IMR-90 (cell line): Measurements from ENCODE around the gene MAN2A1. TPM values are rescaled to one million over a fixed set of nuclear protein-coding genes. Genes with fewer than 3 reads are reported as not detected.

Experiments used
- ATAC-seq: fragments of 200-7000 bp; cut with Tn5 transposase; 2 replicates; pipeline ENCODE4 v1.9.1; 2020; ENCODE audit warnings: low read depth, mild to moderate bottlenecking, moderate library complexity
- BruUV-seq: library from RNA; stranded (reverse); fragments of 400-500 nt; replicated peaks from 2 replicates; lab custom pipeline; 2021; lab: Mats Ljungman, UMichigan
- CTCF ChIA-PET: fragments of 300-600 bp; formaldehyde crosslinking; extraction: SDS; loops from one replicate; lab custom pipeline; 2021; ENCODE audit warnings: antibody characterized with exemption; lab: Yijun Ruan, JAX
- POLR2A ChIA-PET: fragments of 300-600 bp; sonication (Branson Sonifier 250); formaldehyde crosslinking; loops from one replicate; lab custom pipeline; 2022; ENCODE audit warnings: antibody characterized with exemption; ENCODE audit not compliant: unreplicated experiment; lab: Charles Lee
- DNase-seq: peaks from one replicate; pipeline ENCODE4 v3.0.0; 2013
- H2AFZ ChIP-seq: replicated peaks from 2 replicates; pipeline ENCODE3; 2013; ENCODE audit warnings: low read length, mild to moderate bottlenecking; ENCODE audit not compliant: poor library complexity
- H2AK5ac ChIP-seq: 2 replicates; pipeline ENCODE4 v1.6.1; 2013; ENCODE audit warnings: low read depth, low read length, inconsistent platforms
- H2AK9ac ChIP-seq: replicated peaks from 2 replicates; pipeline ENCODE3; 2013; ENCODE audit warnings: mild to moderate bottlenecking, low read depth, low read length, moderate library complexity; ENCODE audit not compliant: poor library complexity
- H2BK120ac ChIP-seq: 2 replicates; pipeline ENCODE4 v1.6.1; 2013; ENCODE audit warnings: low read depth, low read length, inconsistent platforms
- H2BK15ac ChIP-seq: 3 replicates; pipeline ENCODE4 v1.6.1; 2013; ENCODE audit warnings: low read depth, low read length, inconsistent platforms
- H2BK20ac ChIP-seq: 2 replicates; pipeline ENCODE4 v1.6.1; 2013; ENCODE audit warnings: low read depth, mild to moderate bottlenecking, inconsistent platforms, low read length, moderate library complexity
- H2BK5ac ChIP-seq: 2 replicates; pipeline ENCODE4 v1.6.1; 2013; ENCODE audit warnings: mild to moderate bottlenecking, low read depth, low read length, inconsistent platforms; ENCODE audit not compliant: poor library complexity, severe bottlenecking
- H3K14ac ChIP-seq: replicated peaks from 2 replicates; pipeline ENCODE4 v1.6.1; 2013; ENCODE audit warnings: low read depth, low read length, inconsistent platforms
- H3K18ac ChIP-seq: 2 replicates; pipeline ENCODE4 v1.6.1; 2013; ENCODE audit warnings: low read depth, low read length, control low read depth
- H3K23ac ChIP-seq: 2 replicates; pipeline ENCODE4 v1.6.1; 2013; ENCODE audit warnings: low read depth, low read length, inconsistent platforms
- H3K27ac ChIP-seq: 2 replicates; pipeline ENCODE4 v1.5.1; 2013; ENCODE audit warnings: mild to moderate bottlenecking, control low read depth, low read length; ENCODE audit not compliant: insufficient read depth
- H3K27me3 ChIP-seq: 2 replicates; pipeline ENCODE4 v1.6.1; 2013; ENCODE audit warnings: low read length; ENCODE audit not compliant: control insufficient read depth, insufficient read depth
- H3K36me3 ChIP-seq: 2 replicates; pipeline ENCODE4 v1.6.1; 2013; ENCODE audit warnings: low read length, mixed read lengths; ENCODE audit not compliant: control insufficient read depth, insufficient read depth
- H3K4ac ChIP-seq: 2 replicates; pipeline ENCODE4 v1.6.1; 2013; ENCODE audit warnings: low read depth, low read length, inconsistent platforms
- H3K4me1 ChIP-seq: 2 replicates; pipeline ENCODE4 v1.6.1; 2013; ENCODE audit warnings: low read length, mixed read lengths; ENCODE audit not compliant: control insufficient read depth, insufficient read depth
- H3K4me2 ChIP-seq: 2 replicates; pipeline ENCODE4 v1.6.1; 2013; ENCODE audit warnings: low read depth, mild to moderate bottlenecking, control low read depth, low read length, moderate library complexity
- H3K4me3 ChIP-seq: 2 replicates; pipeline ENCODE4 v1.5.1; 2013; ENCODE audit warnings: low read depth, mild to moderate bottlenecking, control low read depth, low read length, moderate library complexity; ENCODE audit not compliant: insufficient read depth
- H3K56ac ChIP-seq: 2 replicates; pipeline ENCODE4 v1.6.1; 2013; ENCODE audit warnings: low read length, inconsistent platforms; ENCODE audit not compliant: insufficient read depth; ENCODE audit errors: extremely low read depth
- H3K79me1 ChIP-seq, 2 experiments: 2 replicates each; pipeline ENCODE4 v1.6.1; 2013; ENCODE audit warnings: low read length in 2 of 2, inconsistent platforms in 1 of 2, low read depth in 1 of 2
- H3K9ac ChIP-seq: 2 replicates; pipeline ENCODE4 v1.6.1; 2013; ENCODE audit warnings: low read depth, low read length, control low read depth
- H3K9me1 ChIP-seq: 2 replicates; pipeline ENCODE4 v1.6.1; 2013; ENCODE audit warnings: low read length, inconsistent platforms; ENCODE audit not compliant: insufficient read depth
- H3K9me3 ChIP-seq: 2 replicates; pipeline ENCODE4 v1.6.1; 2013; ENCODE audit warnings: low read length; ENCODE audit not compliant: control insufficient read depth, insufficient read depth
- H4K20me1 ChIP-seq: 2 replicates; pipeline ENCODE4 v1.6.1; 2013; ENCODE audit warnings: low read length, inconsistent platforms; ENCODE audit not compliant: insufficient read depth
- H4K5ac ChIP-seq: 2 replicates; pipeline ENCODE4 v1.6.1; 2013; ENCODE audit warnings: mild to moderate bottlenecking, low read depth, low read length, control low read depth
- H4K8ac ChIP-seq, 2 experiments: 2 replicates each; pipeline ENCODE4 v1.6.1; 2013; ENCODE audit warnings: low read depth in 2 of 2, low read length in 2 of 2, control low read depth in 1 of 2, inconsistent platforms in 1 of 2
- H4K91ac ChIP-seq: 2 replicates; pipeline ENCODE4 v1.6.1; 2013; ENCODE audit warnings: low read depth, low read length, inconsistent platforms; ENCODE audit not compliant: insufficient read depth
- BHLHE40 ChIP-seq: fragments of 150-350 bp; IDR thresholded peaks from 2 replicates; pipeline ENCODE4 v1.6.1; 2016; ENCODE audit warnings: mild to moderate bottlenecking, low read depth, low read length
- CEBPB ChIP-seq: IDR thresholded peaks from 2 replicates; pipeline ENCODE4 v1.6.1; 2012; ENCODE audit warnings: low read depth, low read length, improper control_type of control experiment
- CHD1 ChIP-seq: IDR thresholded peaks from 2 replicates; pipeline ENCODE4 v1.6.1; 2012; ENCODE audit warnings: low read depth, low read length, improper control_type of control experiment
- CTCF ChIP-seq: conservative IDR thresholded peaks from 2 replicates; pipeline ENCODE4 v1.5.1; 2012; ENCODE audit warnings: mild to moderate bottlenecking, low read depth, low read length, improper control_type of control experiment
- ELK1 ChIP-seq: fragments of 150-350 bp; IDR thresholded peaks from 2 replicates; pipeline ENCODE4 v1.6.1; 2016; ENCODE audit warnings: low read depth, mild to moderate bottlenecking, low read length, moderate library complexity, borderline replicate concordance
- FOS ChIP-seq: fragments of 150-350 bp; IDR thresholded peaks from 2 replicates; pipeline ENCODE4 v1.6.1; 2016; ENCODE audit warnings: low read depth, low read length
- MAFK ChIP-seq: IDR thresholded peaks from 2 replicates; pipeline ENCODE4 v1.6.1; 2012; ENCODE audit warnings: low read depth, low read length, improper control_type of control experiment
- MAZ ChIP-seq: IDR thresholded peaks from 2 replicates; pipeline ENCODE4 v1.6.1; 2012; ENCODE audit warnings: low read depth, mild to moderate bottlenecking, low read length, improper control_type of control experiment, moderate library complexity, borderline replicate concordance
- MXI1 ChIP-seq: IDR thresholded peaks from 2 replicates; pipeline ENCODE4 v1.6.1; 2012; ENCODE audit warnings: low read depth, mild to moderate bottlenecking, low read length, moderate library complexity, borderline replicate concordance
- NFE2L2 ChIP-seq: fragments of 150-350 bp; IDR thresholded peaks from 2 replicates; pipeline ENCODE4 v1.6.1; 2016; ENCODE audit warnings: low read depth, mild to moderate bottlenecking, low read length
- POLR2A ChIP-seq: IDR thresholded peaks from 2 replicates; pipeline ENCODE4 v1.6.1; 2012; ENCODE audit warnings: mild to moderate bottlenecking, low read depth, low read length
- RCOR1 ChIP-seq: IDR thresholded peaks from 2 replicates; pipeline ENCODE4 v1.6.1; 2012; ENCODE audit warnings: mild to moderate bottlenecking, low read length, improper control_type of control experiment; ENCODE audit not compliant: insufficient replicate concordance
- SMC3 ChIP-seq: fragments of 150-350 bp; IDR thresholded peaks from 2 replicates; pipeline ENCODE4 v1.6.1; 2016; ENCODE audit warnings: low read depth, mild to moderate bottlenecking, antibody characterized with exemption, low read length, moderate library complexity
- USF2 ChIP-seq: fragments of 150-350 bp; IDR thresholded peaks from 2 replicates; pipeline ENCODE4 v1.6.1; 2017; ENCODE audit warnings: mild to moderate bottlenecking, antibody characterized with exemption, low read length, low read depth
- WGBS, 2 experiments: methylation state at CpG; one replicate each; pipeline versions ENCODE4 v1.1.5 to v1.1.7; 2013; ENCODE audit warnings: missing lambda C conversion rate in 2 of 2; ENCODE audit not compliant: insufficient read length in 1 of 2; ENCODE audit errors: extremely low coverage in 2 of 2; 5-methylcytosine and 5-hydroxymethylcytosine counted together
- dilution Hi-C: fragments of 300-500 bp; cut with HindIII; formaldehyde crosslinking; loops from one replicate; pipeline ENCODE4 v1.14.3; 2018; ENCODE audit warnings: low sequenced_read_pairs; ENCODE audit not compliant: unreplicated experiment
- in situ Hi-C: fragments of 300-500 bp; cut with MboI; formaldehyde crosslinking; loops from 3 replicates; pipeline ENCODE4 v1.14.3; 2019; ENCODE audit warnings: low sequenced_read_pairs, inconsistent platforms, mixed read lengths
- intact Hi-C: fragments of 100-400 bp; cut with micrococcal nuclease; formaldehyde crosslinking; loops from 2 replicates; pipeline ENCODE4 v1.10.0; 2022
- polyA plus RNA-seq, 3 experiments: library from polyadenylated mRNA; depleted of rRNA; stranded (reverse); fragments of >200 nt; gene quantifications; 2 replicates each; pipeline ENCODE4 v1.2.3, GENCODE V29; 2012; ENCODE audit warnings: low replicate concordance in 1 of 3
- total RNA-seq: library from RNA; depleted of rRNA; stranded (reverse); fragments of >200 nt; gene quantifications from 2 replicates; pipeline ENCODE4 v1.2.3, GENCODE V29; 2012

The MAN2A1 gene
- total and polyA plus RNA-seq, 2 of the 4 experiments (the other 2 are of a cell fraction), result 16.4 to 29.6 TPM

- BruUV-seq, result no TSS peak
- H3K9me1 ChIP-seq, result peaks cover 3% of the 10 kb centered on the region; the same call in 1 of the 2 replicates
- CTCF ChIA-PET, result no interaction called here
These were observed 141.3 kb downstream of the MAN2A1 start for GRCh38 chr5:109830955-109831502.

More at GRCh38 chr5:109830955-109831502, 141.3 kb downstream of the MAN2A1 start:
- H3K36me3 ChIP-seq, result peaks cover 1% of the 10 kb centered on the region; the same call in 1 of the 2 replicates
- H4K8ac ChIP-seq, result peak overlapping the region in 1 of 2 experiments; percentile 35; a peak in 1 of 4 replicates
- H3K4me1 ChIP-seq, result peaks cover 5% of the 10 kb centered on the region
- H3K56ac ChIP-seq, result no peak overlapping the region
- H3K14ac ChIP-seq, result peak overlapping the region; percentile 42; the same call in 1 of the 2 replicates
- no peak for TF ChIP-seq SMC3
- no peak for TF ChIP-seq BHLHE40
- no peak for TF ChIP-seq NFE2L2
- no peak for TF ChIP-seq MAFK
- no peak for TF ChIP-seq MAZ
- TF ChIP-seq CTCF, result no peak
- TF ChIP-seq USF2, result no peak
- no peak for TF ChIP-seq POLR2A
- TF ChIP-seq CHD1, result no peak
- TF ChIP-seq ELK1, result no peak
- no peak for TF ChIP-seq FOS
- no peak for TF ChIP-seq MXI1
- no peak for TF ChIP-seq RCOR1
- no peak for TF ChIP-seq CEBPB
- no peak overlapping the region for H3K4me3 ChIP-seq
- H3K79me1 ChIP-seq, result peaks cover 0 to 7% of the 10 kb centered on the region in 2 experiments; a peak in 3 of 4 replicates
- peak overlapping the region; percentile 13; the same call in 1 of the 2 replicates for H3K23ac ChIP-seq
- no peak overlapping the region; the same call in 2 of the 3 replicates for H2BK15ac ChIP-seq
- peak overlapping the region; percentile 38; the same call in 1 of the 2 replicates for H3K4ac ChIP-seq
- no peak overlapping the region for H3K9ac ChIP-seq
- no peak overlapping the region for H4K91ac ChIP-seq
- intact Hi-C loops (no loop called here), in situ Hi-C loops (no loop called here), dilution Hi-C loops (no loop called here)
- peak overlapping the region; percentile 35; the same call in 1 of the 2 replicates for H2BK120ac ChIP-seq
- peak overlapping the region; percentile 64; the same call in 1 of the 2 replicates for H3K27ac ChIP-seq
- no peak overlapping the region for H2AK5ac ChIP-seq
- ATAC-seq (peak; percentile 53), DNase-seq (peak; percentile 76)
- no peaks in the 10 kb centered on the region for H3K9me3 ChIP-seq
- H4K5ac ChIP-seq, result no peak overlapping the region
- H3K27me3 ChIP-seq, result no peaks in the 10 kb centered on the region
- peak overlapping the region; percentile 41; the same call in 1 of the 2 replicates for H3K18ac ChIP-seq
- H4K20me1 ChIP-seq, result no peaks in the 10 kb centered on the region
- H2BK5ac ChIP-seq, result peak overlapping the region; percentile 18
- no peak overlapping the region for H2AK9ac ChIP-seq
- H3K4me2 ChIP-seq, result no peak overlapping the region
- WGBS, 2 experiments, result no CpG with 5 or more reads among the region's 1 CpG
- H2AFZ ChIP-seq, result no peak overlapping the region
- POLR2A ChIA-PET, result no interaction called here
- peak overlapping the region; percentile 41; the same call in 1 of the 2 replicates for H2BK20ac ChIP-seq
